ENCODE data around the gene CTDNEP1. TPM values are rescaled to one million over a fixed set of nuclear protein-coding genes. Genes with fewer than 3 reads are reported as not detected.

The CTDNEP1 gene
- total and polyA plus RNA-seq, 2 donors (not counting 3 experiments of a cell fraction or from before 2014, with no cell fraction given), result 130 to 143 TPM

DNA sequence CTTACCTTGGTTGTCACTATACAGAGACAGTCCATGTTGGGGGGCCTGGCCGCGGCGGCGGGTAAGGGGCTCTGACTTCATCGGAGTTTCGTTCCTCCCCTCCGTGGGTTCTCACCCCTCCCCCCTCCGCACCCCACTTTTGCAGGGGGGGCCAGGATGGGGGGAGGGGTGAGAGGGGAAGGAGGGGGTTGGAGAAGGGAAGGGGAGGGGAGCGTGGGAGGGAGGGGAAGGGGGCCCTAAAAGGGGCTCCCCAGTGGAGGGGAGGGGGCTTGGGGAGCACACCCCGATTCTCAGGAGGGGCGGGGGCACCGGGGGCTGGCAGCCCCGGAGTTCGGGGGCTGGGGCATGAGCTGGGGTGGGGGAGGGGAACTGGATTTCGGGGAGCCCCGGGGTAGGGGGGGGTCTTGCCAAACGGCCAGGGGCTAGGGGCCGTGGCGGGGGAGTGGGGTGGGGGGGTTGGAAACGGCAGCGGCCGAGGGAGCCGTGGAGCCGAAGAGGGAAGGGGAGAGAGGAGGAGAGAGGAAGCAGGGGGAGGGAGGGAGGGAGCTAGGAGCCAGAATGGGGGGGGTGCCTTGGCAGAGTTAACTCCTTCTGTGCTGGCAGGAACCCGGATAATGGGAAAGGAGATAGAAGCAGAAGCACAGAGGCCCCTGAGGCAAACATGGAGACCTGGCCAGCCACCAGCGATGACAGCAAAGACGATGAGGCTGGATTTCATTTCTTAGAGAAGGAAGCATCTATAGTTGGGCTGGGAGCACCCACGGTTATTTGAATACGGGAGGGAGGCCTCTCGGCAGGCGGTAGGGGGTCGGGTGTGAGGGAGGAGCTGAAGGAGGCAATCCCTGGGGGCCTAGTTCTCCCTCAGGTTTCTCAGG, 34.2 kb downstream of the CTDNEP1 start:
- POLR2A ChIA-PET, result interaction anchor here (0.6 to 1.4 kb wide), 3 partner anchors 22 to 196 kb away, joined by 3 to 6 read pairs (median 4); partner anchors contain the start of gene PHF23
- Histone ChIP-seq H3K9ac (replicated peaks; ENCODE audit: extremely low read depth, insufficient read depth, low read length) (peak overlapping the region; percentile 40), H3K27me3 (ENCODE audit: control insufficient read depth in 2 of 2, insufficient read depth in 2 of 2, low read length in 2 of 2) (no peaks in the 10 kb centered on the region), H4K20me1 (replicated peaks; ENCODE audit: control insufficient read depth, extremely low read depth, insufficient read depth, low read length) (no peaks in the 10 kb centered on the region), H3K36me3 (ENCODE audit: control insufficient read depth in 2 of 2, extremely low read depth in 1 of 2, insufficient read depth in 2 of 2, low read length in 2 of 2) (peaks cover 5 to 6% of the 10 kb centered on the region in 2 experiments), H3K9me1 (replicated peaks; ENCODE audit: control insufficient read depth, extremely low read depth, insufficient read depth, low read length) (no peaks in the 10 kb centered on the region), H3K9me3 (replicated peaks; ENCODE audit: control insufficient read depth, insufficient read depth, low read length) (no peaks in the 10 kb centered on the region), H2AFZ (ENCODE audit: low read depth, low read length) (peak overlapping the region; percentile 46), H3K4me2 (ENCODE audit: insufficient read depth, low read length) (peak overlapping the region; percentile 58), H3K79me2 (ENCODE audit: control insufficient read depth, insufficient read depth, low read length) (peaks cover 15% of the 10 kb centered on the region), H3K4me3 (replicated peaks in 1 of 3; ENCODE audit: insufficient read depth in 1 of 3, low read depth in 1 of 3, low read length in 3 of 3) (peak overlapping the region; percentile 52 to 56 (median 54)), H3K27ac (ENCODE audit: insufficient read depth, low read depth, low read length) (no peak overlapping the region), H3K4me1 (ENCODE audit: control insufficient read depth, extremely low read depth, insufficient read depth, low read length) (peaks cover 40% of the 10 kb centered on the region)
- FAIRE-seq, result peak; percentile 69
- TF ChIP-seq, protein P1, sequence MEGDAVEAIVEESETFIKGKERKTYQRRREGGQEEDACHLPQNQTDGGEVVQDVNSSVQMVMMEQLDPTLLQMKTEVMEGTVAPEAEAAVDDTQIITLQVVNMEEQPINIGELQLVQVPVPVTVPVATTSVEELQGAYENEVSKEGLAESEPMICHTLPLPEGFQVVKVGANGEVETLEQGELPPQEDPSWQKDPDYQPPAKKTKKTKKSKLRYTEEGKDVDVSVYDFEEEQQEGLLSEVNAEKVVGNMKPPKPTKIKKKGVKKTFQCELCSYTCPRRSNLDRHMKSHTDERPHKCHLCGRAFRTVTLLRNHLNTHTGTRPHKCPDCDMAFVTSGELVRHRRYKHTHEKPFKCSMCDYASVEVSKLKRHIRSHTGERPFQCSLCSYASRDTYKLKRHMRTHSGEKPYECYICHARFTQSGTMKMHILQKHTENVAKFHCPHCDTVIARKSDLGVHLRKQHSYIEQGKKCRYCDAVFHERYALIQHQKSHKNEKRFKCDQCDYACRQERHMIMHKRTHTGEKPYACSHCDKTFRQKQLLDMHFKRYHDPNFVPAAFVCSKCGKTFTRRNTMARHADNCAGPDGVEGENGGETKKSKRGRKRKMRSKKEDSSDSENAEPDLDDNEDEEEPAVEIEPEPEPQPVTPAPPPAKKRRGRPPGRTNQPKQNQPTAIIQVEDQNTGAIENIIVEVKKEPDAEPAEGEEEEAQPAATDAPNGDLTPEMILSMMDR (IDR thresholded peaks at IDR 0.05; ENCODE audit: extremely low read depth in 1 of 2, insufficient read depth in 1 of 2, low read depth in 1 of 2, low read length in 2 of 2), result no peak
- TF ChIP-seq POLR2A (IDR thresholded peaks at IDR 0.05; ENCODE audit: low read depth, low read length) (no peak), EZH2 (IDR thresholded peaks at IDR 0.05; ENCODE audit: borderline replicate concordance, low read depth, low read length, severe bottlenecking) (no peak), JUN (IDR thresholded peaks at IDR 0.05; ENCODE audit: borderline replicate concordance, insufficient read depth, insufficient read length, low read depth) (no peak), POLR2AphosphoS5 (IDR thresholded peaks at IDR 0.05; ENCODE audit: insufficient read depth, low read depth, low read length) (no peak), FOS (IDR thresholded peaks at IDR 0.05; ENCODE audit: borderline replicate concordance, insufficient read depth, low read length) (no peak), MYC (IDR thresholded peaks at IDR 0.05; ENCODE audit: low read depth, low read length) (no peak), GATA2 (IDR thresholded peaks at IDR 0.05; ENCODE audit: insufficient read depth, insufficient read length, low read depth, low read length) (no peak)
- TF ChIP-seq, protein P2, sequence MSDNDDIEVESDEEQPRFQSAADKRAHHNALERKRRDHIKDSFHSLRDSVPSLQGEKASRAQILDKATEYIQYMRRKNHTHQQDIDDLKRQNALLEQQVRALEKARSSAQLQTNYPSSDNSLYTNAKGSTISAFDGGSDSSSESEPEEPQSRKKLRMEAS (IDR thresholded peaks at IDR 0.05; ENCODE audit: insufficient read depth, insufficient read length), result no peak
- intact Hi-C loops (cut with micrococcal nuclease), result no loop called here
- dilution Hi-C loops (cut with MboI; ENCODE audit: extremely low pct_ligation_motif_present, low sequenced_read_pairs), result no loop called here
- BruUV-seq (replicated peaks), result no TSS peak
- CTCF ChIA-PET, result interaction anchor here (0.6 to 1.0 kb wide), 4 partner anchors 17 to 175 kb away, joined by 3 to 4 read pairs (median 3); partner anchors contain the start of gene DVL2
- DNase-seq (ENCODE audit: low read depth, low spot score), result peak; percentile 53

Measured in endothelial cell of umbilical vein (primary cell).